Retinal pigment epithelial cell (primary cell): Measurements from ENCODE around the gene RNF112.
"Not testable (repeated sequence)": the region's sequence is repeated elsewhere in the genome, so short reads cannot be mapped to it uniquely, and the experiment has no call there.

Experiments
- DNase-seq: peaks from one replicate; pipeline ENCODE4 v3.0.0-alpha.2; 2010; ENCODE audit warnings: low read depth
- H3K4me3 ChIP-seq: 2 replicates; pipeline ENCODE4 v1.5.1; 2011; ENCODE audit warnings: mild to moderate bottlenecking, low read length, control low read depth, moderate library complexity
- CTCF ChIP-seq: conservative IDR thresholded peaks from 2 replicates; pipeline ENCODE4 v1.5.1; 2011; ENCODE audit warnings: low read depth, low read length, control low read depth, inconsistent platforms

RNF112 gene

GRCh38 chr17:19442731-19443130 is 31.7 kb downstream of the RNF112 start:
- no peak overlapping the region for H3K4me3 ChIP-seq
- no peak for TF ChIP-seq CTCF
- DNase-seq, result no peak

- no peak for TF ChIP-seq CTCF
- H3K4me3 ChIP-seq, result no peak overlapping the region
- no peak for DNase-seq
Measured at GRCh38 chr17:19443148-19443547, 32.1 kb downstream of the RNF112 start.

GRCh38 chr17:19445105-19445504 is 34.1 kb downstream of the RNF112 start:
- DNase-seq, result no peak
- no peak overlapping the region for H3K4me3 ChIP-seq
- TF ChIP-seq CTCF, result no peak

- DNase-seq, H3K4me3 ChIP-seq: not testable (repeated sequence)
Measured at GRCh38 chr17:19446577-19446976, 35.5 kb downstream of the RNF112 start.

GRCh38 chr17:19447085-19447583 is 36.1 kb downstream of the RNF112 start:
- no peak for DNase-seq
- no peak overlapping the region for H3K4me3 ChIP-seq
- peak; percentile 89 for TF ChIP-seq CTCF

GRCh38 chr17:19448341-19449268 is 37.6 kb downstream of the RNF112 start:
- peak; percentile 99 for DNase-seq

GRCh38 chr17:19449656-19450055 is 38.6 kb downstream of the RNF112 start:
- no peak for TF ChIP-seq CTCF
- no peak for DNase-seq

More at GRCh38 chr17:19448341-19449268, 37.6 kb downstream of the RNF112 start:
- TF ChIP-seq CTCF, result no peak
- no peak overlapping the region for H3K4me3 ChIP-seq

More at GRCh38 chr17:19449656-19450055, 38.6 kb downstream of the RNF112 start:
- H3K4me3 ChIP-seq, result no peak overlapping the region
